Raji (cell line): Measurements from ENCODE around the gene SPPL3.

ENCODE experiments used
- POLR2A ChIP-seq: IDR thresholded peaks from 2 replicates; pipeline ENCODE4 v1.6.1; 2011; ENCODE audit warnings: low read depth, low read length, control low read depth; ENCODE audit not compliant: insufficient read depth

Gene SPPL3

DNA sequence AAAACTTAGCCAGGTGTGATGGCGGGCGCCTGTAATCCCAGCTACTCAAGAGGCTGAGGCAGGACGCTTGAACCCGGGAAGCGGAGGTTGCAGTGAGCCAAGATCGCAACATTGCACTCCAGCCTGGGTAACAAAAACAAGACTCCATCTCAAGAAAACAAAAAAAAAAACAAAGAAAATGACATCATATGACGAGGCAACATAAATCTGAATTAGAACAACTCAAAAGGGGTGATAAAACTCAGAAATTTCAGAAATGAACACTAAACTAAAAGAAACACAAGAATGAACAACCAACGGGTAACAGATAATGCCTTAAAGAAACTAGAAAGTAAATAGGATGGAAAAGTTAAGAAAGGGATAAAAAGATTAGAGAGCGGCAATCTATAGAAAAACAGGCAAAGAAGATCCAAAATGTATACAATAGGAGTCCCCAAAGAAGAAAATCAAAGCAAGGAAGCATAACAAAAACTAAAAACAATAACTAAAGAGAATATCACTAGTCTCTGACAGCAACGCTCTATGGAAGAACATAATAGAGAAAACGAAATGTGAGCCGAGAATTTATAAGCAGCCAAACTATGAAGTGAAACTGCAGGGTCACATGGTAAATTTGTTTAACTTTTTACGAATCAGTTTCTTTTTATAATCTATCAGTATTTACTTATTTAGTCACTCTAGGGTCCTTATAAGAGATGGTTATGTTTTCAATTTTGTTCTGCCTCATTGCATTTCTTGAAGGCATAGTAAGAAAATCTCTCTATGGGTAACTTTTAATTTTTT, 45.7 kb downstream of the SPPL3 start:
- no peak for TF ChIP-seq POLR2A

DNA sequence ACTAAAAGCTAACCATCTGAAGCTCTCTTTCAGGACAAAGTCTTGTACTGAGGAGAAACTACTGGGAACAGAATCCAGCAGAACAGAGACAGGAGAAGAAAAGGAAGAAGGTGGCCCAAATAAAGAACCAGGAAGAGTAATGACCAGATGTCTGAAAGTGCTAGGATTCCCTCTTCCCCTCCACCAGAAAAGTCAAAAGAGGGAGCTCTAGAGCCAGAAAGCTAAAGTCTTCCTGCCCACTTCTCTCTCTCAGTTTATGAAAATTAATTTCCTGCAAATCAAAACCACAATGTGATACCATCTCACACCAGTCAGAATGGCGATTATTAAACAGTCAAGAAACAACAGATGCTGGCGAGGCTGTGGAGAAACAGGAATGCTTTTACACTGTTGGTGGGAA, 47.2 kb downstream of the SPPL3 start:
- TF ChIP-seq POLR2A: no peak

DNA sequence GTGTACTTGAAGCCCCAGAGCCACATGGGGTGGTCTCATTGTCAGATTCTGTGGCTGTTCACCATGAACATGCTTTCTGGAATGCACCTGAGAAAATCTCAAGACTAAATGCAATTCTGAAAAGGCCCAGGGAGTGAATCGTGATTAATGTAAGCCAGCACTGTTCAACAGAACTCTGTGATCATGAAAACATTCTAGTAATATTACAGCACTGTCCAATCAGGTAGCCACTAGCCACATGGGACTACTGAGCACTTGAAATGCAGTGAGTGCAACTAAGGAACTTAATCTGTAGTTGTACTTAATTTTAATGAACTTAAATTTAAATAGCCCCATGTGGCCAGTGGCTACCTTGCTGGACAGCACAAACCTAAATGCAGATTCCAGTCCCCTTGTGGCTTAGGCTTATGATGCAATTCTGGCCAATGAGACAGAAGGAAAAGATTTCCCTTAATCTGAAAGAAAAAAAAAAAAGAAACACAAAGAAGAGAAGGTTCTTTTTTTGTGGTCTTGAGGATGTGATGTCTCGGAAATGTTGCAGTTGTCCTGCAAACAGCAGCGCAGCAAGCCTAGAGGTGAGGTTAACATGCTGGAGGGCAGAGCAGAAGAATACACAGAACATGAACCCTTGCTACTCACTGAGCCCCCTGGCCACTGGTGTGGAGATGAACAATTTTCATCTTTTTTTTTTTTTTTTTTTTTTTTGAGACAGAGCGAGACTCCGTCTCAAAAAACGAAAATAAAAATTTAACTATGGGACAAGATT, 48.2 kb downstream of the SPPL3 start:
- no peak for TF ChIP-seq POLR2A

- TF ChIP-seq POLR2A: no peak
Measured at GRCh38 chr12:120854804-120855203, 49.4 kb downstream of the SPPL3 start.

DNA sequence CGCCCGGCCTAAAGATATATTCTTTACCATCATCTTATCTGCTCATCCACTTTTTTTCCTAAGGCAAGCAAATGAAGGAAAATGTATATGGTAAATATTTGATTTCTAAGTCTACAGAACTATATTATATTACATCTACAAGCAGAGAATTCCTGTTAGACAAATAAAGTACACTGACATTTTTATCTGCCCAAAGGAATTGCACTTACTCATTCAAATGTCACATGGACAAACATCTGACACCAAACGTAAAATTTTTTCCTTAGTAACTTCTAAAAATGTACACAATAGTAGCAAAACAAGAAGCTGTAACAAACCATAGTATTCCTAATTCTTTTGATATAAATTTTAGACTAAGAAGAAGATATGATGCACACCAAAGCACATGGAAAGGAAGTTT, 51.0 kb downstream of the SPPL3 start:
- TF ChIP-seq POLR2A: no peak

GRCh38 chr12:120851944-120852343, 52.2 kb downstream of the SPPL3 start:
- no peak for TF ChIP-seq POLR2A

DNA sequence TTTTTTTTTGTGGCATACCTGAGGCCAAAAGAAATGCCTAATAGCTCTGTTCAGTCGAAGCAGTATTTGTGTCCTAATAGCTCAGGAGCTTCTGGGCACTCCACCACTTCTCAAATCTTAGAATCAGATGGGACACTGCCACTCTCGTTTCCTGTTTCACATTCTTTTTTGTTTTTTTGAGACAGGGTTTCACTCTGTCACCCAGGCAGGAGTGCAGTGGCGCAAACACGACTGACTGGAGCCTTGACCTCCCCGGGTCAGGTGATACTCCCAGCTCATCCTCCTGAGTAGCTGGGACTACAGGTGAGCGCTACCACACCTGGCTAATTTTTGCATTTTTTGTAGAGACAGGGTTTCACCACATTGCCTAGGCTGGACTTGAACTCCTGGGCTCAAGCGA, 52.7 kb downstream of the SPPL3 start:
- TF ChIP-seq POLR2A: no peak

DNA sequence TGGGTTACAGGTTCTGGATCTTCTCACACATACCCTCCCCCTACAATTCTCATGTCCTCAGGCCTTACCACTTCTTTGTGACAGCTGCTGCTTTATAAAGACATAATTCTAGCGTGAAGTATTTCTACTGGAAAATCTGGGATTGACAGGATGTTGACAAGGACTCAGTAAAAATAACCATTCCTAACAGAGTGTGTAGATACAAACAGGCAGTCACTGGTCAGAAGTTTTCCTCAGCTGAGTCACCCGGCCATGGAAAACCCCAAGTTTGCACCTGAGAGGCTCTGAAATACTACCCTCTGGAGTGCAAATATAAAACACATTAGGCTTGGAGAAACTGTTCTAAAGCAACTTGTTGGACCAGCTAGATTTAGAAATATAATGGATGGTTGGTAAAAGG, 54.4 kb downstream of the SPPL3 start:
- TF ChIP-seq POLR2A: no peak

- no peak for TF ChIP-seq POLR2A
Measured at GRCh38 chr12:120847814-120848213, 56.3 kb downstream of the SPPL3 start.

GRCh38 chr12:120847392-120847791, 56.8 kb downstream of the SPPL3 start:
- no peak for TF ChIP-seq POLR2A

- TF ChIP-seq POLR2A: no peak
Measured at GRCh38 chr12:120846721-120847120, 57.4 kb downstream of the SPPL3 start.

DNA sequence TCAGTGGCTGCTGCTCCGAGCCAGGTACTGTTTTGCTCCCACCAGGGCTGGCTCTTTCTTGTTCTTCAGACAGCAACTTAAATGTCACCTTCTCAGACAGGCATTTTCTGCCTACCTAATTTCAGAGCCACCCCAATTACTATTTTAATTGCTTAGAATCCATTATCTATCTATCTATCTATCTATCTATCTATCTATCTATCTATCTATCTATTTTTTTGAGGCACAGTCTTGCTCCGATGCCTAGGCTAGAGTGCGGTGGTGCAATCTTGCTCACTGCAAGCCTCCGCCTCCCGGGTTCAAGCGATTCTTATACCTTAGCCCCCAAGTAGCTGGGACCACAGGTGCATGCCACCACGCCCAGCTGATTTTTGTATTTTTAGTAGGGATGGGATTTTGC, 58.5 kb downstream of the SPPL3 start:
- TF ChIP-seq POLR2A: no peak

GRCh38 chr12:120844768-120845449, 59.2 kb downstream of the SPPL3 start:
- TF ChIP-seq POLR2A: no peak

DNA sequence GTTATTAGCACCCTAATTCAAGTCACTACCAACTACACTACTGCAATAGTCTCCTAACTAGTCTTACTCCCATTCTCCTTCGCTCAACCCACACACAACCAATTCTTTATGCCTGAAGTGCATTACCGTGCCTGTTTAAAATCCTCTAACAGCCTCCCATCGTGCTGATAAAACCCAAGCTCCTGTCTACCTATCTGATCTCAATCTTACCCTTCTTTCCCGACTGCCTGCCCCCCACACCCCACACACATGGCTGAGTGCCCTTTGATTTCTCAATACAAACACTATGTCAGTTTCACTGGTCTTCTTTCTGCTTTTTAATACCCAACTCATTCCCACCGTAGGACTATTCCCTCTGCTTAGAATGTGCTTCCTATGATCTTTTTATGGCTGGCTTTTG, 59.9 kb downstream of the SPPL3 start:
- no peak for TF ChIP-seq POLR2A

GRCh38 chr12:120843472-120843871, 60.7 kb downstream of the SPPL3 start:
- TF ChIP-seq POLR2A: no peak

DNA sequence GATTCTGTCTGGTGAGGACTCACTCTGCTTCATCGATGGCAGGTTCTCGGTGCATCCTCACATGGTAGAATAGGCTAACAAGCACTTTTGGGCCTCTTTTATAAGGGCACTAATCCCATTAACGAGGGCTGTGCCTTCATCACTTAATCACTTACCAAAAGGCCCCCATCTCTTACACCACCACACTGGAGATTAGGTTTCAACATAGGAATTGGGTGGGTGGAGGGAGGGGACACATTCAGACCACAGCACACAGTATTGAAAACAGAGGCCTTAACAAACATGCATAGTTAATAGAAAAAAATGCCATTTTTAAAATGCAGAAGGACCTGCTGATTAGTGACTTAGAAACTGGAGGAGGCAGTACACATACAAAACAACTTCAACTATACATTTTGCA, 61.6 kb downstream of the SPPL3 start:
- TF ChIP-seq POLR2A: no peak
